Vagina (tissue), 2 donors: Measurements from ENCODE around the gene AFAP1. TPM values are rescaled to one million over a fixed set of nuclear protein-coding genes. Genes with fewer than 3 reads are reported as not detected.

Experiments
- DNase-seq, 2 donors: peaks; one replicate each; pipeline ENCODE4 v3.0.0-alpha.2; 2017; ENCODE audit errors: extremely low spot score in 2 of 2
- H3K27ac ChIP-seq: fragments of 200-600 bp; sonication (generic); one replicate; pipeline ENCODE4 v1.5.1; 2019
- H3K27me3 ChIP-seq: fragments of 200-600 bp; sonication (generic); one replicate; pipeline ENCODE4 v1.5.1; 2019
- H3K36me3 ChIP-seq, 2 donors: fragments of 200-600 bp; sonication (generic); one replicate each; pipeline ENCODE4 v1.5.1; 2017 to 2019
- H3K4me1 ChIP-seq: fragments of 200-600 bp; sonication (generic); one replicate; pipeline ENCODE4 v1.5.1; 2019
- H3K4me3 ChIP-seq, 2 donors: fragments of 200-600 bp; sonication (generic); 1 replicate in 1 of 2; 2 replicates in 1 of 2; pipeline ENCODE4 v1.5.1; 2016 to 2019
- H3K9me3 ChIP-seq: fragments of 200-600 bp; sonication (generic); one replicate; pipeline ENCODE4 v1.5.1; 2019
- POLR2A ChIP-seq, 2 donors: fragments of 450-650 bp; IDR thresholded peaks; one replicate each; pipeline ENCODE4 v1.6.1; 2017; ENCODE audit warnings: antibody characterized with exemption in 2 of 2, mild to moderate bottlenecking in 2 of 2, moderate library complexity in 2 of 2
- POLR2AphosphoS5 ChIP-seq, 2 donors: sonication (generic); formaldehyde crosslinking; IDR thresholded peaks; one replicate each; pipeline ENCODE4 v1.9.0; 2017; ENCODE audit warnings: antibody characterized with exemption in 2 of 2, mild to moderate bottlenecking in 2 of 2, low read depth in 1 of 2; ENCODE audit not compliant: insufficient read depth in 1 of 2
- intact Hi-C: fragments of 100-400 bp; cut with DNase I; formaldehyde crosslinking; loops from one replicate; pipeline ENCODE4 v1.15.1; 2023
- total RNA-seq: library from RNA; depleted of rRNA; stranded (reverse); fragments of >200 nt; gene quantifications from one replicate; pipeline ENCODE4 v1.2.3, GENCODE V29; 2016
- TF ChIP-seq, protein P1 (sequence below), 3 experiments: fragments of 450-650 bp in 2 of 3; fragments of 200-600 bp in 1 of 3; sonication (generic) in 1 of 3; IDR thresholded peaks; one replicate each; pipeline ENCODE4 v1.5.1; 2017 to 2019; ENCODE audit warnings: antibody characterized with exemption in 3 of 3, mild to moderate bottlenecking in 2 of 3, moderate library complexity in 2 of 3

Gene AFAP1
- total RNA-seq, 1 donor from 2014 or later, result 20.4 TPM

DNA sequence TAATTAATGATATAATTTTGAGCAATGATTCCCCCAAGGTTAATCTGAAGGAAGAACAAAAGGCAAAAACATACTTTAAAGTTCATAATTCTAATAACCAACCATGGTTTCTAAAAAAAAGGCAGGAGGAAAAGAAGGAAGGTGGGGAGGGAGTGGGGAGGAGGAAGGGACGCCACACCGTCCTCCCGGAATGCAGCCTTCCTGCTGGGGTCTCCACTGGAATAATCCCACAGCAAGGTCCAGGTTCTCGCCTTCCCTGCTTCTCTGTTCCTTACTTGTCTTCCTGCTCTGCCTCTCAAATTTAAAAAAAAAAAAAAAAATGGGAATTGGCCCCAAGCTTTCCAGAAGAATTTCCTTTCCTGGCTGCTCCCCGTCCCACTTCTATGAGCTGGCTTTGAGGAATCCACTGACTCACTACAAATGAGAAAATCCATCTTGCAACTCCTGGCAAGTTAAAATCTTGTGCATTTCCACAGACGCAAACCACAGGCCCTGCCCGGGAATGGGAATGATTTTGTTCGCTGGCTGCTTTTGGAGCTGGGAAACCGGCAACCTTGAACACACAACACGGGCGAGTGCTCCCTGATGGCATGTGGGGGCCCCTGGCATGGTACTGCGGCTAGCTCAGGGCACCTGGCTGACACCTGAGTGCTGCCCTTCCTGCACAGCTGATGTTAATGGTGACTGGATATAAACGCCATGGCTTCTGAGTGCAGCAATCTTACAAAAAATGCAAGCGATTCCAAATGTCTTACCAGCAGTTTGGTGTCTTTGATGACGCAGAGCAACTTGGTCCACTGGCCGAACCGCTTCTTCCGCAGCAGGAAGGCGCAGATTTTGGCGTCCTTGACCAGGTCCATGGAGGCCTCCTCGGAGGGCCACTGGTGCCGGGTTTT lies 97.0 kb downstream of the AFAP1 start:
- Histone ChIP-seq H3K4me1 (peaks cover 24% of the 10 kb centered on the region), H3K4me3 (no peak overlapping the region), H3K36me3 (peaks cover 0 to 4% of the 10 kb centered on the region in 2 donors), H3K27ac (peak overlapping the region; percentile 92), H3K9me3 (no peaks in the 10 kb centered on the region), H3K27me3 (no peaks in the 10 kb centered on the region)
- intact Hi-C loops, result loop anchor here (5.0 kb wide), 1 partner anchor 35 kb away; no protein-coding TSS in a partner anchor
- TF ChIP-seq POLR2AphosphoS5 (IDR thresholded peaks at IDR 0.05; ENCODE audit: insufficient read depth in 1 of 2, low read depth in 1 of 2) (peak; percentile 82 to 90), POLR2A (IDR thresholded peaks at IDR 0.05) (no peak)
- TF ChIP-seq, protein P1, sequence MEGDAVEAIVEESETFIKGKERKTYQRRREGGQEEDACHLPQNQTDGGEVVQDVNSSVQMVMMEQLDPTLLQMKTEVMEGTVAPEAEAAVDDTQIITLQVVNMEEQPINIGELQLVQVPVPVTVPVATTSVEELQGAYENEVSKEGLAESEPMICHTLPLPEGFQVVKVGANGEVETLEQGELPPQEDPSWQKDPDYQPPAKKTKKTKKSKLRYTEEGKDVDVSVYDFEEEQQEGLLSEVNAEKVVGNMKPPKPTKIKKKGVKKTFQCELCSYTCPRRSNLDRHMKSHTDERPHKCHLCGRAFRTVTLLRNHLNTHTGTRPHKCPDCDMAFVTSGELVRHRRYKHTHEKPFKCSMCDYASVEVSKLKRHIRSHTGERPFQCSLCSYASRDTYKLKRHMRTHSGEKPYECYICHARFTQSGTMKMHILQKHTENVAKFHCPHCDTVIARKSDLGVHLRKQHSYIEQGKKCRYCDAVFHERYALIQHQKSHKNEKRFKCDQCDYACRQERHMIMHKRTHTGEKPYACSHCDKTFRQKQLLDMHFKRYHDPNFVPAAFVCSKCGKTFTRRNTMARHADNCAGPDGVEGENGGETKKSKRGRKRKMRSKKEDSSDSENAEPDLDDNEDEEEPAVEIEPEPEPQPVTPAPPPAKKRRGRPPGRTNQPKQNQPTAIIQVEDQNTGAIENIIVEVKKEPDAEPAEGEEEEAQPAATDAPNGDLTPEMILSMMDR (IDR thresholded peaks at IDR 0.05), result no peak
- peak in 1 of 2 donors; percentile 95 for DNase-seq

DNA sequence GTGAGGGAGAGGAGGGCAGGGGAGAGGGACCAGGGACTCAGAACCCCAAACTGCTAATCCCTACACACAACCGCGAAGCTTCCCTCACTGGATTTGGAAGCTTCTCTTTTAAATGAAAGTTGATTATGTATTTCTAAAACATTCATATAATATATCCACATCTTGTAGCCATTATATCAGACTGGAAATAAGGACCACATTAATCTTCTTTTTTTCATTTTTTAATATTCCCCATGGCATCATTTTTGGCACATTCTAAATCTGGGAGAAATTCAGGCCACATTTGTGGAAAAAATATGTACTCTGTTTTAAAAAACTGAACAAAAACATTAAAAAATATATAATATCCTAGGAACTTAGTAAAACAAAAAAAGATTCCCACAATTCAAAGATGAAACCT lies 97.8 kb downstream of the AFAP1 start:
- Histone ChIP-seq H3K4me3 (no peak overlapping the region), H3K36me3 (peaks cover 0 to 6% of the 10 kb centered on the region in 2 donors), H3K27me3 (no peaks in the 10 kb centered on the region), H3K4me1 (peaks cover 24% of the 10 kb centered on the region), H3K9me3 (no peaks in the 10 kb centered on the region), H3K27ac (peak overlapping the region; percentile 92)
- intact Hi-C loops, result loop anchor here (5.0 kb wide), 1 partner anchor 35 kb away; no protein-coding TSS in a partner anchor
- no peak for DNase-seq
- no peak for TF ChIP-seq POLR2AphosphoS5 (IDR thresholded peaks at IDR 0.05; ENCODE audit: insufficient read depth in 1 of 2, low read depth in 1 of 2)
- no peak for TF ChIP-seq POLR2A (IDR thresholded peaks at IDR 0.05)
- TF ChIP-seq, protein P1 (IDR thresholded peaks at IDR 0.05), result no peak

DNA sequence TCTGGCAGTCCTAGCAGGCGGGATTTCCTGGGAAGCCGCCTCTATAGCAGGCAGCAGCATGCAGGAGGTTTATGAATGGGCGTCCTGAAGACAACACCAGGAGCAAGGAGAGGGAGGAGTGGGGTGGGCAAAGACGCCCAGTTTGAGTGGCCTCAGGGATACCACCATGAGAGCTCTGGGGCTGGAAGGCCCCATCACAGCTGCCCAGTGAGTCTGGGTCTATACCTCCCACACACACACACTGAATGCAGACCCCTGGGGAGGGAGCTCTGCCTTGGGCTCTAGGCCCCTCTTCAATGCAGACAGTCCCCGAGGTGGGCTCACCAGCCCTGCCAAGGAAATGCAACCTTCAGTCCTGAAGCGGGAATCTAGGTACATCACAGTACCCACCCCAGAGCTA lies 98.6 kb downstream of the AFAP1 start:
- DNase-seq, result no peak
- Histone ChIP-seq H3K9me3 (no peaks in the 10 kb centered on the region), H3K27me3 (no peaks in the 10 kb centered on the region), H3K4me1 (peaks cover 24% of the 10 kb centered on the region), H3K36me3 (peaks cover 0 to 6% of the 10 kb centered on the region in 2 donors), H3K4me3 (no peak overlapping the region), H3K27ac (peak overlapping the region; percentile 92)
- intact Hi-C loops, result loop anchor here (5.0 kb wide), 1 partner anchor 34 kb away; no protein-coding TSS in a partner anchor
- TF ChIP-seq, protein P1 (IDR thresholded peaks at IDR 0.05), result no peak
- no peak for TF ChIP-seq POLR2A (IDR thresholded peaks at IDR 0.05)
- TF ChIP-seq POLR2AphosphoS5 (IDR thresholded peaks at IDR 0.05; ENCODE audit: insufficient read depth in 1 of 2, low read depth in 1 of 2), result no peak

DNA sequence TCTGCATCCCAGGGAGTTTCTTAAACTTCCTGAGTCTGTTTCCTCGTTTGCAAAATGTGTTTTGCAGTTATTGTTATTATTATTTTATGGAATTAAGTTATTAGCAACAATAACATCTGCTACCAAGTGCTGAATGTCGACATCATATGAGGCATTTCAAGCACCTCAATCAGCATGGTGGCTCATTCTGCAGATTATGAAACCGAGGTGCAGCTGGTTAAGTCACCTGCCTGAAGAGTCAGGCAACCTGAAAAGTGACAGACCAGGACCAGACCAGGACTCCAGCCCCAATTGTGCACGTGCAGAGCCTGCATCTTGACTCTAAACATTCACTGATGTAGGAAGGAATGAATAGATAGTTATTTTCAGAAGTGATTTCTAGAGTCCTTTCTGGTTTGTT lies 99.8 kb downstream of the AFAP1 start:
- intact Hi-C loops, result loop anchor here (5.0 kb wide), 1 partner anchor 33 kb away; no protein-coding TSS in a partner anchor
- no peak overlapping the region for H3K27ac ChIP-seq

More for the DNA sequence above, 99.8 kb downstream of the AFAP1 start:
- Histone ChIP-seq H3K9me3 (no peaks in the 10 kb centered on the region), H3K4me3 (no peak overlapping the region), H3K4me1 (peaks cover 24% of the 10 kb centered on the region), H3K27me3 (no peaks in the 10 kb centered on the region), H3K36me3 (peaks cover 0 to 6% of the 10 kb centered on the region in 2 donors)
- TF ChIP-seq, protein P1 (IDR thresholded peaks at IDR 0.05), result no peak
- no peak for TF ChIP-seq POLR2AphosphoS5 (IDR thresholded peaks at IDR 0.05; ENCODE audit: insufficient read depth in 1 of 2, low read depth in 1 of 2)
- TF ChIP-seq POLR2A (IDR thresholded peaks at IDR 0.05), result no peak
- DNase-seq, result no peak
